HG02884 (cell line): ENCODE results near the gene NEBL.
"Not testable (repeated sequence)": the region's sequence is repeated elsewhere in the genome, so short reads cannot be mapped to it uniquely, and the experiment has no call there.

Experiments used
- ATAC-seq: cut with Tn5 transposase; IDR thresholded peaks from one replicate; pipeline ENCODE4 v1.9.1; 2021; ENCODE audit warnings: mild to moderate bottlenecking, moderate library complexity; ENCODE audit not compliant: unreplicated experiment

NEBL gene

DNA sequence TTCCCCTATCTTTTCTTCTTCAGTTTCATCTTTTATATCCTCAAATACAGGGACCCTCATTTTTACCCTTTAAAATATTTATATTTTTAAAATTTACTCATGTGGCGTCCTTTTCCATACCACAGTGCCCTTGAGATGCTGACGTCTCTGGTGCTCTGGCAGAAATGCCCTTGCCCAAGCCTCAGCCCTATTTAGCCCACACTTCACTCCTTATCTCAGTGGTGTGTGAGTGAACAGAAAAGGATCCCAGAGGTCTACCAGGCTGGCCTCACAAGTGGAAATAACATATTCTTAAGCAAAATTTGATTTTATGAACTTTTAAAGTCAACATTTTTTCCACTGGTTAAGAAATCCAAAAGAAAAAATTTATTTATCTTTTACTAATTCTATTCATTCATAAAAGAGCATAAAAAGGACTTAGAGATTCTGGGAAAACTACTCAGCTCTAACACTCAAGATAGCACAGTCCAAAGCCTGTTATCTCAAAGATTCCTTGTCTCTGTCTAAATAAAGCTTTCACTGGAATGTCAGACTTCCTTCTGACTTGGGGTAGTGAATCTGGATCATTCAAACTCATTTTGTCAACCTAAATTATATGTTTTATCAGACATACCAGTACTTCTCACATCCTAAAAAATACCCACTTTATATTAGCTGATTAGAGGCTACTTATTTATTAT is at the start of gene NEBL:
Gene NEBL (minus strand): TSS at position 166 of the 680 bp plus-strand sequence. CDS start 106 bp downstream, at position 60.
- ATAC-seq, result no peak

GRCh38 chr10:20945546-20946332 is 48.6 kb upstream of the NEBL start:
- ATAC-seq, result no peak

GRCh38 chr10:20944789-20945502 is 47.8 kb upstream of the NEBL start:
- no peak for ATAC-seq

- not testable (repeated sequence) for ATAC-seq
Observed at GRCh38 chr10:20939414-20939813, 42.3 kb upstream of the NEBL start.

DNA sequence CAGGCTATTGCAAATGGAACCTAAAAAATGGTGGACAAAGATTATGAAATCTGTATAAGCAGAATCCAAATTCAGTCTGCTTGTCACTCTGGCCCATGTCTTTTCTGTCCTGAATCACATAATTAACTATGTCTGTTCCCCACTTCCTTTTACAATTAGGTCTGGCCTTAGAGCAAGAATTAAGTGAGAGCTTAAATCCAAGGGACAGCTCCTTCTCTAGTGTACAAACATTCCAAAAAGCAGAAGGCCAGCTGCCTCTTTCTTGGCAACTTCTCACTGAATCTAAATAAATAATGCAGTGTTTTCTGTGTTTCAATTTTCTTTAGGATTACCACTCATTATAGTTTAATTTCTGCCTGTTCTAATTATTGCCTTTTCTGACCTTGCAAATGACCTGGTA is 39.3 kb upstream of the NEBL start:
- no peak for ATAC-seq

GRCh38 chr10:20935931-20936330 is 38.8 kb upstream of the NEBL start:
- no peak for ATAC-seq

DNA sequence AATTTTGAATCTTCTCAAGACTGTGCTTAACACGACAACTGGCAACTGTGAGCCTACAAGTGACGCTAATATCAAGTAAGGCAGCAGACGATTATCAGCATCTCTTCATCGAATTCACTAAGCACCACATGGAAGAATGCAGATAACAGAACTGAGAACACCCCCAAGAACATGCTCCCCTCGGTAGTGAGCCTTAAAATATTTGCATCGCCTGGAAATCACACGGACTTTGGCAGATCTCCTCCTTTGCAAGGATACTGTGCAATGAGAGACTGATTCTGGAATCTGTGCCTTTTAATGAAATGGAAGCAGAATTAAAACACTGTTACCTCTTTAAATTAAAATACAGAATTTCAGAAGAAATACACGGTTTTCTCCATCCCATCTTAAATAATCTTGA is 38.2 kb upstream of the NEBL start:
- no peak for ATAC-seq

DNA sequence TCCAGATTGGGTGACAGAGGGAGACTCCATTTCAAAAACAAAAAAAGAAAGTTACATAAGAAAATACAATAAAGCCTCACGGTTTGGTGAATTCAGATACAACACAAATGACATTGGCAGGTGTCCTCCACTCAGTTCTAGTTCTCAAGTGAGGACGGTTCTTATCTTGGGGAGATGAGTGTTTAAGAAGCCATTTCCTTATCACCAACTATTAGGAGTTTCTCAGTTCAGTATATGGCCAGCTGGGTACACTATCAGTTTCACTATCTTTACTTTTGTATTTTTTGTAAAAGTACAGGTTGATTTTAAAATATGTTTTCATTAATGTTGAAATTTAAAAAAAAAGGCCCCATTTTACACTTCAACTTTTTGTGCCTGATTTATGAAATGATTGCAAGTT is 36.6 kb upstream of the NEBL start:
- no peak for ATAC-seq

DNA sequence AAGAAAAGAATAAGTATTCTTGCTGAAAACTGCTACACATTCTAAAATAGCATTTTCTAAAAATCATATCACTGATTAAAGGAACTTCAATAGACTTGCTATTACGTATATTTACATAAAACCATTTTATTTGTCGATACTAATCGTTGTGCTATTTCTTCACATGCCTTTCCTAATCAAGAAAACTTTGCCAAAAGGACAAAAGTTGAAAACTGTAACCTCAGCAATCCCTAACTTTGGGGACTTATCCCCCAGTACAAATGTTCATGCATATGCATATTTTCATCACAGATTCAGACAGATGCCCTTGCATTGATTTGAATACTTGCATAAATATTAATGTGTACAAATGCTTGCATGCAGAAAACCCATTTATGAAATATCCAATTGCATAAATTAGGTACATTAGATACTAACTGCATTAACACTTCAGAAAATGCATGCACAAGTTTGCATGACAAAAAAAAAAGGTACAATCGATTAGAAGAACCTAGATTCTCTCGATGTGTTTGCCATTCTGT is 35.6 kb upstream of the NEBL start:
- no peak for ATAC-seq

DNA sequence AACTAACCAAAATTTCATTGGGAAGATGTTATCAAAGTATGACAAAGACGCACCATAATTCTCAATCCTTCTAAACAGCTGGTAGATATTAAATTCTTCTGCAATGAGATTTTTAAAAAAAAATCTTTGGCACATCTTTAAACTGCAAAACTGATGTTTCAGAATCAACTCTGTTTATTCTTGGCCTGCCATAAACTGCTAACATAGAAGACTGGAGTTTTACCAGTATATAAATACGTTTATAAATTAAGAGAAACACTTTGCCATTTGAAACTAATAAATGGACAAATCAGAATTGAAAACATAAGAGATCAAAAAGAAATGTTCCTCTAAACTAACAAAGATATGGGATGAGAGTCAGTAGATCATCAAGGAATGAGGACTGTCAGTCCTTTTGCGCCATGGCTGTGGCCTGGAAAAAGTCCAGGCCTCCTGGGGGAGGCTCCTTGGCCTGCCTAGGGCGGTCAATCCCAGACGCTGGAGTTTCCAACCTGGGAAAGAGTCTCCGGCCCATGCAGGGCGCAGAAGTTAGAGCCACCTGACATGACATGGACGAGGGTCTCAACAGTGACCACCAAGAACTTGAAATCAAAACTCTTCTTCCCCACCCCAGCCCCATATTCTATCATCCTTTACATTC is 34.2 kb upstream of the NEBL start:
- ATAC-seq, result no peak

GRCh38 chr10:20927456-20927855 is 30.3 kb upstream of the NEBL start:
- ATAC-seq, result no peak

DNA sequence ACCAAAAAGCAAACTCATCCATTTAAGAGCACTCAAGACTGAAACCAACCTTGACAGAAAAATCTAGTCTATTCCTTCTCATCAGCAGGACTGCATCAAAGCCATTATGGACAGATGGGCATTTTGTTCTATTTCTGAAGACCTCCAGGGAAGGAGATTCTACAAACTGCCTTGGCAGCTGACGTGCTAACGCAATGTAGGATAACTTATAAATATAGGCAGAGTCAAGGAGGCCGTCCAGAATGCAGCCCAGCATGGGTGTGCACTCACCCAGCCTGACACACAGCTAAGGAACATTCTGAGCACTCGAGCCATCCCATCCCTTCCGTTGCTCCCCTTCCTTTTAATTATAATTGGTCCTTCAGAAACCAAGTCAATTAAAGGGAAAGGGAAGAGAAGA is 25.3 kb upstream of the NEBL start:
- ATAC-seq, result no peak

- no peak for ATAC-seq
Observed at GRCh38 chr10:20922033-20922432, 24.9 kb upstream of the NEBL start.

GRCh38 chr10:20920061-20920460 is 22.9 kb upstream of the NEBL start:
- ATAC-seq, result no peak

GRCh38 chr10:20919481-20919880 is 22.4 kb upstream of the NEBL start:
- no peak for ATAC-seq

GRCh38 chr10:20916976-20917375 is 19.9 kb upstream of the NEBL start:
- no peak for ATAC-seq

DNA sequence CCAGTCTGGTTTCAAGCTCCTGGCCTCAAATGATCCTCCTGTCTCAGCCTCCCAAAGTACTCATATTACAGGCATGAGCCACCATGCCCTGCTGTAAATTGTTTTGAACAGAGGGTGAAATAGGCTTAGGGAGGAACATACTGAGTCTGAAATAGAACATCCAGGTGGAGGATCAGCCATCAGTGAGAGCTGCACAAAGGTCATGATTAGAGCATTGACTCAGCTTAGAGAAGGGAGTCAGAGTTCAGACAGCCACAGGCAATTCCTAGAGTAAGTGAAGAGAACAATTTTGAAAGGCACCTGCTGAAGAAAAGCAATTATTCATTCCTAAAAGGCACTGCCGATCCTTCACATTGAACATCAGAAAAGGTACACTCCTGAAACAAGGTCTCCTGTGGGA is 15.9 kb upstream of the NEBL start:
- no peak for ATAC-seq

DNA sequence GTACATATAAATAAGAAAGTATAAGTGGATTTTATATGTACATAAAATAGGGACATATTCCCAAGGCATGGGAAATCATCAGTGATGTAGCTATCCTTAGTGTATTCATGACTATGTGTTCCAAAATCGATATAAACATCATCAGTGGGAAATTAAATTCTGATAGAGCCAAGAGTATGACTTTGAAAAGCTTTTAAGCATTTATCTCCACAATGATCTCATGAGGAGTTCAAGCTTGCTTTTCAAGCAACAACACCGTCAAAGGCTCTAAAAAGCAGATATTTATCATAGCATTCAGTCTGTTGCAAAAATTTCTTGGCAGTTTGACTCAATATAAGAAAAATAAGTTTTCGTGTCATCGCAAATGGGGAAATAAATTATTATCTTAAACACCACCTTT is 14.5 kb upstream of the NEBL start:
- ATAC-seq, result no peak

DNA sequence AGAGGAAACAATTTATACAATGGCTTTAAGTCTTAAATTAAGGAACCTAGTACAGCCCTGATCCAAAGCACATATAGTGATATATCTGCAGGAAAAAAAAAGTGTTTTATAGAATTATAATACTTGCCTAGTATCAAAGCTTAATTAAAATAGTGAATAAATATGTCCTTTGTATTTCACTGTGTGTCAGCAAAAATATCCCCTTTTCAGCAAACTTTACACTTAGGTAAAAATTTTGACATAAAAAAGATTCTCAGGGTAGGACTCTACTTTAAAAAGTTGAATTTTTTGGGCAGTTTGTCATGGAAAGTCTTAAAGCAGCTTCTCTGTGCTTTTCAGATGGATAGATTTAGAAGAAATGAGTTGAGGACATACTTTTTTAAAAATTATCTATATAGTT is 12.7 kb upstream of the NEBL start:
- no peak for ATAC-seq

DNA sequence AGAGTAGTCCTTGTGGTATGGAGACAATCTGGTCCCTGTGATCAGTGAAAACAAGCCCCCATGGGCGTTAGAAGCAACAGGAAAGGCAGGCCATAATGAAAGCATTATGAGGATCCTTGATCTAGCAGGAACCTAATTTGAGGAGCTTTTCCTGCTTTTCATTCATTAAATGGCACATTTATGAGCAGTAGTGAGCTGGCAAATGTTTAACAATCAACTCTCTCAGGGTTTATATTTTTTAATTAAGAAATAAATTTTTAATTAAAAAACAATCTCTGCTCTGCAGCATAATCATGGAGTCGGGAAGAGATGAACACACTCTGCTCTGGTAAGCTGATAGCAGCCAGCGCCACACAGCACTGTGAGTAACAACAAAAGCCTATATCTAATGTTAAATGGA is 11.3 kb upstream of the NEBL start:
- no peak for ATAC-seq
